Sigmoid colon (tissue), 4 donors: Measurements from ENCODE around the gene ABCA2.

Experiments
- CTCF ChIP-seq, 4 experiments: fragments of 450-650 bp in 3 of 4; fragments of 200-600 bp in 1 of 4; IDR thresholded peaks; one replicate each; pipeline ENCODE4 v1.5.1; 2016 to 2019; ENCODE audit warnings: antibody characterized with exemption in 4 of 4, mild to moderate bottlenecking in 3 of 4, moderate library complexity in 2 of 4
- POLR2A ChIP-seq, 2 donors: fragments of 450-650 bp; IDR thresholded peaks; one replicate each; pipeline ENCODE4 v1.6.1; 2016; ENCODE audit warnings: antibody characterized with exemption in 2 of 2, mild to moderate bottlenecking in 2 of 2, moderate library complexity in 2 of 2
- POLR2AphosphoS5 ChIP-seq, 4 donors: sonication (generic); formaldehyde crosslinking; IDR thresholded peaks; one replicate each; pipeline ENCODE4 v1.6.1; 2017; ENCODE audit warnings: antibody characterized with exemption in 4 of 4

- TF ChIP-seq CTCF (IDR thresholded peaks at IDR 0.05) (no peak), POLR2AphosphoS5 (IDR thresholded peaks at IDR 0.05) (no peak), POLR2A (IDR thresholded peaks at IDR 0.05) (no peak)
Measured at GRCh38 chr9:137009217-137009616, 18.8 kb downstream of the ABCA2 start.
